Skeletal muscle tissue (tissue), 4 donors: ENCODE data around the gene FAM111A. TPM values are rescaled to one million over a fixed set of nuclear protein-coding genes. Genes with fewer than 3 reads are reported as not detected.

Experiments used
- H3K27ac ChIP-seq: one replicate; pipeline ENCODE4 v1.7.0; 2013; ENCODE audit warnings: mild to moderate bottlenecking, low read depth, low read length, inconsistent platforms
- H3K27me3 ChIP-seq, 3 donors: one replicate each; pipeline ENCODE4 v1.7.0; 2013; ENCODE audit warnings: low read length in 3 of 3; ENCODE audit not compliant: control insufficient read depth in 3 of 3, insufficient read depth in 3 of 3
- H3K36me3 ChIP-seq, 3 donors: one replicate each; pipeline ENCODE4 v1.7.0; 2013; ENCODE audit warnings: low read length in 3 of 3; ENCODE audit not compliant: control insufficient read depth in 3 of 3, insufficient read depth in 3 of 3
- H3K4me1 ChIP-seq, 3 donors: one replicate each; pipeline ENCODE4 v1.7.0; 2013; ENCODE audit warnings: low read length in 3 of 3, mild to moderate bottlenecking in 3 of 3; ENCODE audit not compliant: control insufficient read depth in 3 of 3, insufficient read depth in 3 of 3
- H3K4me3 ChIP-seq, 3 donors: one replicate each; pipeline ENCODE4 v1.7.0; 2013; ENCODE audit warnings: low read length in 3 of 3
- H3K9ac ChIP-seq, 3 donors: one replicate each; pipeline ENCODE4 v1.7.0; 2013; ENCODE audit warnings: low read length in 3 of 3, mild to moderate bottlenecking in 3 of 3, moderate library complexity in 2 of 3, low read depth in 1 of 3
- H3K9me3 ChIP-seq, 3 donors: one replicate each; pipeline ENCODE4 v1.7.0; 2013; ENCODE audit warnings: low read length in 3 of 3; ENCODE audit not compliant: control insufficient read depth in 3 of 3
- total RNA-seq: library from RNA; depleted of rRNA; stranded (reverse); fragments of >200 nt; gene quantifications from one replicate; pipeline ENCODE4 v1.2.3, GENCODE V29; 2014
- donor health status: Osteomylitis.

FAM111A gene
- total RNA-seq, 1 donor from 2014 or later: 17.2 TPM

DNA sequence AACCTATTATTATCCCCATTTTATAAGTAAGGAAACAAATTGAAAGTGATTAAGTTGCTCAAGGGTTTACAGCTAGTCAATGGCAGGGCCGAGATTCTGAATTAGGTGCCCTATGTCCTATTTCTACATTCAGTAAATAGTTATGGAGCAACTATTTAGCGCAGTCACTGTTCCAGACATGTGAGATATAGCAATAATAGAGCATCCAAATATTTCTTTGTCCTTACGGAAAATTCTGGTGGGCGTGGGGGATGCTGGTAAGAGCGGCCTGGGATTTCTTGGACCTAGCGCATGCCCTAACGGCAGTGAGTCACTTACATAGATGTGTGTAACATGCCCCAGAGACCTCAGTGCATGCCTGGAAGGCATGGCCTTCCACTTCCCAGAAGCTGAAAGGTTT is 33.7 kb downstream of the FAM111A start:
- no peaks in the 10 kb centered on the region for H3K36me3 ChIP-seq
- H3K4me3 ChIP-seq: no peak overlapping the region
- H3K9ac ChIP-seq: no peak overlapping the region
- H3K27me3 ChIP-seq: peaks cover 6 to 11% (median 9%) of the 10 kb centered on the region in 3 donors
- H3K9me3 ChIP-seq: no peaks in the 10 kb centered on the region
- H3K27ac ChIP-seq: no peak overlapping the region
- H3K4me1 ChIP-seq: peaks cover 7 to 17% (median 11%) of the 10 kb centered on the region in 3 donors

DNA sequence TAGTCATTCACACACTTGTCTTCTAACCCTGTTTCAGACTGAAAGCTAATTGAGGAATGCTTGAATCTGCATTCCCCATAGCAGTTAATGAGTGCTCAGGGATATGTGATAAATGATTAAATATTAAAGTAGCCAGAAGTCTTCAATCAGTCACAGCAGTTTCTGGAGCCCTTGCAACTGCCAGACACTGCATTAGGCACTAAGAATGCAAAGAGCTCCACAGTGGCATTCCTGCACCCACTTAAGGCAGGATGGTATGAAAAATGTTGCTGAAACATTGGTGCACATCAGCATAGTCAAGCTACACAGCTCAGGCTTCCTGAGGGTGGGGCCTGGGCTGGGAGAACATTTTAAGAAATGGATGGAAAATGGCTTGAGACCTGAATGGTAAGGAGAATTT is 35.7 kb downstream of the FAM111A start:
- Histone ChIP-seq H3K4me3 (no peak overlapping the region), H3K9ac (no peak overlapping the region), H3K9me3 (no peaks in the 10 kb centered on the region), H3K4me1 (peaks cover 0 to 4% (median 2%) of the 10 kb centered on the region in 3 donors), H3K27me3 (peaks cover 0 to under 1% (median under 1%) of the 10 kb centered on the region in 3 donors), H3K27ac (no peak overlapping the region), H3K36me3 (peaks cover 0 to 5% (median 0%) of the 10 kb centered on the region in 3 donors)

DNA sequence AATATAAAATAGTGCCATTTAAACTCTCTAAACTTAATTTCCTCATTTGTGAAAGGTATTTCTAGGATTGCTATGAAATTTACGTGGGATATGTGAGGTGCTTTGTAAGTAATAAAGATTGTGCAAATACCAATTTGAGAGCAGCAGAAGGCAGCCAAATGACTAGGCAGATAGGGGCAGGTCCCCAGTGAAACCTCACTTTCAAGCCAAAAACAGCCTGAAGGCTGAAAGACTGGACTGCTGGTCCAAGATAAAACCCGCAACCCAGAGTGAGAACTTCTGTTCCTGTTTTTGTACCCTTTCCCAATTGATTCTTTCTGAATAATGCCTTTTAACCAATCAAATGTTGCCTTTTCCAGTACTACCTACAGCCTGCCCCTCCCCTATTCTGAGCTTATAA is 36.5 kb downstream of the FAM111A start:
- Histone ChIP-seq H3K9ac (no peak overlapping the region), H3K9me3 (no peaks in the 10 kb centered on the region), H3K4me1 (peaks cover 0 to 6% (median 0%) of the 10 kb centered on the region in 3 donors)

DNA sequence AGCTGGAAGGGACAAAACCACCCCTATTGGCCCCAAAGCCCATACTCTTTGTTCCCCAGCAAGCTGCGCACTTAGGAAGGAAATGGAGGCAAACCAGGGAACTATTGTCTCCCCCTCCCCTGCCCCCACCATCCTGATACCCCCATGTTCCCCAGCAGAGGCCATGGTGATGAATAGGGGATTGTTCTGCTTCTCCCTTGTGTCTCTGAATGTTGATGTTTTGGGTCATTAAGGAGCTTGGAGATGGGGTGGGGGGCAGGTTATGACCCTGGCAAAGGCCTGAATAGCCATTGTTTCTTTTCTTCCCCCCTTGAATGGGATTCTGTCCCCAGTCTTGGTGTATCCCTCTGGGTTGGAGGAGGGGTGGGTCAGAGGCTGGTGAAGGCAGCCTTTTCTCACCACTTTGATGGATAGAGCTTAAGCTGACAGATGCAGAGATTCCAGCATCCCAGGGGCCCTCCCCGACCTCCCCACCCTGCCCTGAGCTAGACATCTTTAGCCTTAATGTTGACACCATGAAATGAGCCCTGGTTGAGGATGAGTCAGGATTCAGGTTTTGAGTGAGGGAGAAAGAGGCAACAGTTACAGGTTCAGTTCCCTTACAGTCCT is 37.6 kb downstream of the FAM111A start:
- no peak overlapping the region for H3K4me3 ChIP-seq
- H3K36me3 ChIP-seq: peaks cover 0 to 5% (median 0%) of the 10 kb centered on the region in 3 donors
- H3K9me3 ChIP-seq: no peaks in the 10 kb centered on the region
- H3K27me3 ChIP-seq: peaks cover 0 to 2% (median 0%) of the 10 kb centered on the region in 3 donors
- peaks cover 0 to 6% (median 0%) of the 10 kb centered on the region in 3 donors for H3K4me1 ChIP-seq
- no peak overlapping the region for H3K27ac ChIP-seq
- H3K9ac ChIP-seq: no peak overlapping the region

More for the DNA sequence above, 36.5 kb downstream of the FAM111A start:
- Histone ChIP-seq H3K27ac (no peak overlapping the region), H3K27me3 (no peaks in the 10 kb centered on the region), H3K4me3 (no peak overlapping the region), H3K36me3 (peaks cover 0 to 5% (median 0%) of the 10 kb centered on the region in 3 donors)

DNA sequence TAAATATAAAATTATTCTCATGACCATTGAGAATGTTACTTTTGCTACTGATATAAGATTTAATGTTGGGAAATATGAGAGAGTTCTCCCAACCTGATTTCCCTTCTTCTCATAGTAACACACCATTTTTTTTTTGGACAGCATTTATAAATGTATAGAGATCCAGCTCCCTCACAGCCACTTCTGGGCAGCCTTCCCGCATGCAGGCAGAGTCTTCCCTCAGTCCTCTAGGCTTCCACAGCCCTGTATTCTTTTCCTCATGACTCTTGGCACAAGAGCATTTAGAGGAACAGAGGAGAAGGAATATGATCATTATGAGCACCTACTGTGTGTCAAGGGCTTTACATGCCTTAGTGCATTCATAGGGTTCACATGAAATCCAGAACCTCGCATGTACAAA is 38.3 kb downstream of the FAM111A start:
- Histone ChIP-seq H3K27ac (no peak overlapping the region), H3K4me1 (peaks cover 0 to 10% (median 0%) of the 10 kb centered on the region in 3 donors), H3K9me3 (no peaks in the 10 kb centered on the region), H3K4me3 (no peak overlapping the region), H3K9ac (no peak overlapping the region), H3K27me3 (peaks cover 0 to 2% (median 0%) of the 10 kb centered on the region in 3 donors), H3K36me3 (peaks cover 0 to 5% (median 0%) of the 10 kb centered on the region in 3 donors)

- Histone ChIP-seq H3K9ac (no peak overlapping the region), H3K27me3 (peaks cover 0 to 5% (median 0%) of the 10 kb centered on the region in 3 donors), H3K36me3 (peaks cover 0 to 5% (median 0%) of the 10 kb centered on the region in 3 donors)
These were observed 39.2 kb downstream of the FAM111A start for GRCh38 chr11:59181746-59182456.

GRCh38 chr11:59182457-59183151 is 39.9 kb downstream of the FAM111A start:
- Histone ChIP-seq H3K9ac (no peak overlapping the region), H3K27me3 (peaks cover 0 to 11% (median 5%) of the 10 kb centered on the region in 3 donors), H3K4me1 (peaks cover 2 to 10% (median 9%) of the 10 kb centered on the region in 3 donors), H3K9me3 (no peaks in the 10 kb centered on the region), H3K27ac (no peak overlapping the region), H3K4me3 (no peak overlapping the region), H3K36me3 (peaks cover 0 to 5% (median 0%) of the 10 kb centered on the region in 3 donors)

More at GRCh38 chr11:59181746-59182456, 39.2 kb downstream of the FAM111A start:
- Histone ChIP-seq H3K9me3 (no peaks in the 10 kb centered on the region), H3K27ac (no peak overlapping the region), H3K4me3 (no peak overlapping the region), H3K4me1 (peaks cover 1 to 10% (median 3%) of the 10 kb centered on the region in 3 donors)

- Histone ChIP-seq H3K4me1 (peaks cover 4 to 10% (median 9%) of the 10 kb centered on the region in 3 donors), H3K9ac (no peak overlapping the region), H3K4me3 (no peak overlapping the region), H3K27ac (no peak overlapping the region), H3K36me3 (peaks cover 0 to 5% (median 0%) of the 10 kb centered on the region in 3 donors), H3K9me3 (no peaks in the 10 kb centered on the region), H3K27me3 (peaks cover 0 to 14% (median 5%) of the 10 kb centered on the region in 3 donors)
These were observed 41.1 kb downstream of the FAM111A start for GRCh38 chr11:59183771-59184170.

DNA sequence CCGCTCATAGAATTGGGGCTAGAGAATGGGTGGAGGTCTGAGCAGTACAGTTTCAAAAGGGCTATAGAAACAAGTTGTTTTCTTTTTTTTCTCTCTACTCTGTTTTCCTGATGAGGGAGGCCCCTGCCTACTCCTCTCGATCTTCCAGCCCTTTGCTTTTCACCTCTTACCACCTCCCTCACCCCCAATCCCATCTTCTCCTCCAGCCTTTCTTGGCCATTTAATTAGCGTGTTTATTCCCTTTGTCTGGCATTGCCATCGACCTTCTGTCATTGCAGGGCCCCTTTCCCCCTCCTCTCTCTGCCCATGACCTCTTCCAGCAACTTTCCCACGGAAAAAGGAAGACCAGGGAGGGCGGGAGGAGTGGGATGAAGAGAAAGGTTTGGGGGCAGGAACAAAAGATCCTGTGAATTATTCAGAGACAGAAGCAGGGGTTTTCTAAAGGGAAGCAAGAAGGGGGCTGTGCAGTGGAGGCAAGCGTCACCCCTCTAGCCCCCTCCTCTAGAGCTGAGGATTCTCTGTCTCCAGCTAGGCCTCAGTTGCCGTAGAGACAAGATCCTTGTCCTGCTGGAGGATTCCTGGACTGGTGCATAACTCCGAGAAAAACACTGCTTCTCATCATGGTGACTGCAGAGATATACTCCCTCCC is 42.2 kb downstream of the FAM111A start:
- H3K27me3 ChIP-seq: peaks cover 0 to 14% (median 5%) of the 10 kb centered on the region in 3 donors
- H3K27ac ChIP-seq: no peak overlapping the region
- no peak overlapping the region for H3K4me3 ChIP-seq
- H3K36me3 ChIP-seq: peaks cover 0 to 5% (median 0%) of the 10 kb centered on the region in 3 donors
- peaks cover 4 to 10% (median 9%) of the 10 kb centered on the region in 3 donors for H3K4me1 ChIP-seq
- H3K9me3 ChIP-seq: no peaks in the 10 kb centered on the region
- H3K9ac ChIP-seq: no peak overlapping the region
